ENCODE measurements around the gene RETREG3.

- TF ChIP-seq CTCF (IDR thresholded peaks at IDR 0.05) (no peak), EZH2 (IDR thresholded peaks at IDR 0.05; ENCODE audit: borderline replicate concordance, insufficient read depth, low read depth, low read length, poor library complexity, severe bottlenecking) (no peak)
Observed at GRCh38 chr17:42639525-42640113, 30.4 kb upstream of the RETREG3 start.

Data from B cell (primary cell).